Stomach smooth muscle (tissue), 2 donors: Measurements from ENCODE around the gene ZSCAN2.

Source experiments
- H3K27ac ChIP-seq: one replicate; pipeline ENCODE4 v1.7.0; 2013; ENCODE audit warnings: mild to moderate bottlenecking, low read length, inconsistent platforms
- H3K27me3 ChIP-seq, 2 donors: one replicate each; pipeline ENCODE4 v1.7.0; 2013; ENCODE audit warnings: low read length in 2 of 2; ENCODE audit not compliant: insufficient read depth in 2 of 2, control insufficient read depth in 1 of 2
- H3K36me3 ChIP-seq, 2 donors: one replicate each; pipeline ENCODE4 v1.7.0; 2013; ENCODE audit warnings: low read length in 2 of 2; ENCODE audit not compliant: control insufficient read depth in 2 of 2, insufficient read depth in 2 of 2
- H3K4me1 ChIP-seq: one replicate; pipeline ENCODE4 v1.7.0; 2013; ENCODE audit warnings: low read length; ENCODE audit not compliant: control insufficient read depth, insufficient read depth
- H3K4me3 ChIP-seq, 2 donors: one replicate each; pipeline ENCODE4 v1.7.0; 2013; ENCODE audit warnings: low read length in 2 of 2
- H3K9ac ChIP-seq, 2 donors: one replicate each; pipeline ENCODE4 v1.7.0; 2013; ENCODE audit warnings: low read length in 2 of 2, mild to moderate bottlenecking in 1 of 2
- H3K9me3 ChIP-seq, 2 donors: one replicate each; pipeline ENCODE4 v1.7.0; 2013; ENCODE audit warnings: low read length in 2 of 2; ENCODE audit not compliant: control insufficient read depth in 2 of 2
- donor health status: healthy.
- donor health status: Pancreatic carcinoma.

Gene ZSCAN2

GRCh38 chr15:84668221-84668982 lies 67.6 kb downstream of the ZSCAN2 start:
- peaks cover 29 to 31% of the 10 kb centered on the region in 2 donors for H3K36me3 ChIP-seq
- no peak overlapping the region for H3K27ac ChIP-seq
- H3K9me3 ChIP-seq: no peaks in the 10 kb centered on the region
- no peaks in the 10 kb centered on the region for H3K27me3 ChIP-seq
- H3K4me3 ChIP-seq: no peak overlapping the region
- no peak overlapping the region for H3K9ac ChIP-seq
- H3K4me1 ChIP-seq: no peaks in the 10 kb centered on the region

- Histone ChIP-seq H3K36me3 (peaks cover 29 to 31% of the 10 kb centered on the region in 2 donors), H3K4me3 (no peak overlapping the region), H3K27ac (no peak overlapping the region), H3K4me1 (no peaks in the 10 kb centered on the region), H3K9ac (no peak overlapping the region), H3K27me3 (no peaks in the 10 kb centered on the region), H3K9me3 (no peaks in the 10 kb centered on the region)
Measured at GRCh38 chr15:84669726-84670125, 68.9 kb downstream of the ZSCAN2 start.

- peaks cover 19 to 24% of the 10 kb centered on the region in 2 donors for H3K36me3 ChIP-seq
- no peaks in the 10 kb centered on the region for H3K27me3 ChIP-seq
Measured at GRCh38 chr15:84671211-84671610, 70.4 kb downstream of the ZSCAN2 start.

More at GRCh38 chr15:84671211-84671610, 70.4 kb downstream of the ZSCAN2 start:
- H3K9ac ChIP-seq: no peak overlapping the region
- no peak overlapping the region for H3K27ac ChIP-seq
- no peak overlapping the region for H3K4me3 ChIP-seq
- no peaks in the 10 kb centered on the region for H3K4me1 ChIP-seq
- H3K9me3 ChIP-seq: no peaks in the 10 kb centered on the region
